Thoracic aorta (tissue), 2 donors: ENCODE measurements around the gene NHERF1. TPM values are rescaled to one million over a fixed set of nuclear protein-coding genes. Genes with fewer than 3 reads are reported as not detected.

Experiments used
- ATAC-seq: fragments of 150-250 bp; one replicate; pipeline ENCODE4 v1.8.0; 2017; ENCODE audit warnings: low read depth; ENCODE audit not compliant: insufficient number of reproducible peaks, low FRiP score
- DNase-seq: peaks from one replicate; pipeline ENCODE4 v3.0.0-alpha.2; 2020; ENCODE audit warnings: low spot score
- H3K27ac ChIP-seq, 2 donors: fragments of 200-600 bp; sonication (generic); 1 replicate in 1 of 2; 2 replicates in 1 of 2; pipeline ENCODE4 v1.5.1; 2016; ENCODE audit warnings: mild to moderate bottlenecking in 2 of 2, moderate library complexity in 2 of 2
- H3K27me3 ChIP-seq: fragments of 200-600 bp; sonication (generic); replicated peaks from 2 replicates; pipeline ENCODE4 v1.6.0; 2016; ENCODE audit warnings: mild to moderate bottlenecking; ENCODE audit not compliant: insufficient read depth
- H3K36me3 ChIP-seq: fragments of 200-600 bp; sonication (generic); one replicate; pipeline ENCODE4 v1.5.1; 2016
- H3K4me1 ChIP-seq, 2 donors: fragments of 200-600 bp; sonication (generic); 1 replicate in 1 of 2; 2 replicates in 1 of 2; pipeline versions ENCODE4 v1.5.1 to v1.6.0; 2016; ENCODE audit warnings: low read depth in 2 of 2, mild to moderate bottlenecking in 1 of 2; ENCODE audit not compliant: control insufficient read depth in 1 of 2
- H3K4me3 ChIP-seq: fragments of 200-600 bp; sonication (generic); 2 replicates; pipeline ENCODE4 v1.5.1; 2016; ENCODE audit warnings: mild to moderate bottlenecking
- H3K9me3 ChIP-seq: fragments of 200-600 bp; sonication (generic); 2 replicates; pipeline ENCODE4 v1.5.1; 2016
- CTCF ChIP-seq: fragments of 200-600 bp; sonication (generic); IDR thresholded peaks from one replicate; pipeline ENCODE4 v1.5.1; 2019; ENCODE audit warnings: antibody characterized with exemption
- total RNA-seq, 2 donors: library from RNA; depleted of rRNA; stranded (reverse); fragments of >200 nt; gene quantifications; one replicate each; pipeline versions ENCODE4 v1.1.0 to v1.2.3, GENCODE V29; 2016

NHERF1 gene
- total RNA-seq, 2 donors from 2014 or later = 23.2 to 32.8 TPM

DNA sequence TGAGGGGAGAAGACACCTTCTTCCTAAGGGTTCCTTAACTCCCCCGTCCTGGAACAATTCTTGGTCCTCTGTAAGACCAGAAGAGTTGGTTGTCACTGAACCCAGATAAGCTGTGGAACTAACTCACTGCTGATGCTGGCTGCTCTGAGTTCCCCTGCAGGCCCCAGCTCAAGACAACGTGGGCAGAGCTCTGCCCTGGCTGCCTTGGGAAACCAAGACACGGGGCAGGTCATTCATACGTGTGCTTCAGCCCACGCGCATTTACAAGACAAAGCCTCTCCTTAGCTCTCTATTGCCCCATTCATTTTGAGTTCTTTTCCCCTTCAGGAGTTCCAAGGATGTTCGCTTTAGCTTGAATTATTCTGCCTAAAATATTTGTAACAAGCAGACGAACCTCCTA, 31.1 kb downstream of the NHERF1 start:
- H3K4me3 ChIP-seq = no peak overlapping the region
- DNase-seq = no peak
- H3K27me3 ChIP-seq = no peaks in the 10 kb centered on the region
- no peak for TF ChIP-seq CTCF
- ATAC-seq = no peak
- peaks cover 15 to 25% of the 10 kb centered on the region in 2 donors for H3K4me1 ChIP-seq
- no peaks in the 10 kb centered on the region for H3K36me3 ChIP-seq
- H3K9me3 ChIP-seq = no peaks in the 10 kb centered on the region
- peak overlapping the region in 1 of 2 donors; percentile 26 for H3K27ac ChIP-seq

GRCh38 chr17:74779948-74780400, 31.5 kb downstream of the NHERF1 start:
- no peaks in the 10 kb centered on the region for H3K9me3 ChIP-seq
- ATAC-seq = no peak
- TF ChIP-seq CTCF = no peak
- H3K4me3 ChIP-seq = no peak overlapping the region
- H3K36me3 ChIP-seq = no peaks in the 10 kb centered on the region
- no peak for DNase-seq
- peak overlapping the region in 1 of 2 donors; percentile 26 for H3K27ac ChIP-seq
- H3K27me3 ChIP-seq = no peaks in the 10 kb centered on the region
- peaks cover 15 to 21% of the 10 kb centered on the region in 2 donors for H3K4me1 ChIP-seq

DNA sequence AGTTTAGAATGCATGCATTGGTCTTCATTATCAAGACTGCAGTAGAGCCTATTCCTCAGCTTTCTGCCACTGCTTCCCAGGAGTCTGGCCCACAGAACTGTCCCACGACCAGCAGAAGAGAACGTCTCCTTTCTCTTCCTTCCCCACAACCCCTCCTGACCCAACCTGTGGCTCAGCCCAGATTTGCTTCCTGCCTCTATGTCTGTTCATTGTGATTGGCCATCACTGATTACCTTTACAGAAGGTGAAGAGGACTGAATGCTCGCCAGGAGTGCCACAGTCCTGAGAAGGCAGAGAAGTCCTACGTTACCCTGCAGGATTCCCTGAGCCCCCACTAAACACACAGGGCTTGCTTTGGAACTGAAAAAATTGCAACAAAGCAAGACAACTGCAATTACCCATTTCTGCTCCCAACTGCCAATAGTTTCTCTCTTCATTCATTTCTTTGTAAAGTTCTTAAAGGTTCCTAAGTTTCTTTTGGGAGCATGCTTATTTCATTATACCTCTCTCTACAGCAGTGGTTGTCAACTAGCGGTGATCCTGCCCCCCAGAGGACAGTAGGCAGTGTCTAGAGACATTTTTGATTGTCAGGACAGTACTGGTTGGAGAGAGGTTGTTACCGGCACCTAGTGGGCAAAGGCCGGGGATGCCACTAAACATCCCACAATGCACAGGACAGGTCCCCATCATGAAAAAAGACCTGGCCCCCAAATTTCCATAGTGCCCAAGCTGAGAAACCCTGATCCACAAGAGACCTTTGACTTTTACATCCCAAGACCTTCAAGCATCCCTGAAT, 32.2 kb downstream of the NHERF1 start:
- ATAC-seq = no peak
- H3K4me3 ChIP-seq = no peak overlapping the region
- no peak for TF ChIP-seq CTCF
- DNase-seq = no peak
- no peaks in the 10 kb centered on the region for H3K36me3 ChIP-seq
- H3K4me1 ChIP-seq = peaks cover 9 to 14% of the 10 kb centered on the region in 2 donors
- H3K27ac ChIP-seq = no peak overlapping the region
- H3K27me3 ChIP-seq = no peaks in the 10 kb centered on the region
- no peaks in the 10 kb centered on the region for H3K9me3 ChIP-seq

GRCh38 chr17:74782571-74782970, 34.1 kb downstream of the NHERF1 start:
- Histone ChIP-seq H3K36me3 (peaks cover 7% of the 10 kb centered on the region), H3K4me3 (no peak overlapping the region), H3K27me3 (no peaks in the 10 kb centered on the region), H3K27ac (no peak overlapping the region), H3K4me1 (peaks cover 0 to 4% of the 10 kb centered on the region in 2 donors), H3K9me3 (no peaks in the 10 kb centered on the region)
- TF ChIP-seq CTCF = no peak
- DNase-seq (no peak), ATAC-seq (no peak)

- no peak for ATAC-seq
- Histone ChIP-seq H3K4me3 (no peak overlapping the region), H3K27ac (no peak overlapping the region), H3K27me3 (no peaks in the 10 kb centered on the region), H3K4me1 (no peaks in the 10 kb centered on the region), H3K9me3 (no peaks in the 10 kb centered on the region), H3K36me3 (peaks cover 7% of the 10 kb centered on the region)
- TF ChIP-seq CTCF = no peak
- no peak for DNase-seq
These were observed 35.8 kb downstream of the NHERF1 start for GRCh38 chr17:74784125-74784810.
